ENCODE results near the gene RAD51. TPM values are rescaled to one million over a fixed set of nuclear protein-coding genes. Genes with fewer than 3 reads are reported as not detected.

The RAD51 gene
- total and polyA plus RNA-seq, 9 of the 15 experiments (the other 6 are each of a cell fraction or from before 2014, with no cell fraction given), result 16.0 to 63.8 (median 34.6) TPM

- no peak for TF ChIP-seq ID3 (CRISPR knock-in tag; IDR thresholded peaks at IDR 0.05)
- TF ChIP-seq ID3 (tag; IDR thresholded peaks at IDR 0.05), result peak; percentile 31; the same call in 1 of the 2 replicates
- peak; percentile 73; the same call in 1 of the 2 replicates for TF ChIP-seq GABPB1 (CRISPR knock-in tag; IDR thresholded peaks at IDR 0.05)
- no peak for TF ChIP-seq SRSF9 (IDR thresholded peaks at IDR 0.05; ENCODE audit: borderline replicate concordance, low read depth, low read length)
- TF ChIP-seq ZNF431 (CRISPR knock-in tag; IDR thresholded peaks at IDR 0.05), result peak; percentile 49; the same call in 1 of the 2 replicates
- peak; percentile 56 for TF ChIP-seq ZNF263 (CRISPR knock-in tag; IDR thresholded peaks at IDR 0.05; ENCODE audit: borderline replicate concordance)
- TF ChIP-seq KAT8 (IDR thresholded peaks at IDR 0.05; ENCODE audit: low read depth), result no peak
- TF ChIP-seq ZNF277 (CRISPR knock-in tag; IDR thresholded peaks at IDR 0.05; ENCODE audit: borderline replicate concordance), result no peak
- TF ChIP-seq CCNT2 (IDR thresholded peaks at IDR 0.05; ENCODE audit: borderline replicate concordance, extremely low read depth, insufficient read length, low read depth, low read length), result peak; percentile 83
- TF ChIP-seq ZNF589 (CRISPR knock-in tag; IDR thresholded peaks at IDR 0.05; ENCODE audit: low read depth), result no peak
- no peak for TF ChIP-seq SMARCB1 (IDR thresholded peaks at IDR 0.05; ENCODE audit: insufficient read length, low read depth)
- no peak for TF ChIP-seq ZNF79 (CRISPR knock-in tag; IDR thresholded peaks at IDR 0.05; ENCODE audit: low read depth)
- peak; percentile 49 for TF ChIP-seq ATF1 (CRISPR knock-in tag; IDR thresholded peaks at IDR 0.05)
- TF ChIP-seq ATF1 (tag; IDR thresholded peaks at IDR 0.05), result peak; percentile 91
Measured at GRCh38 chr15:40763801-40764628, 69.0 kb downstream of the RAD51 start, which contains the start of gene GCHFR (continued).
